Hematopoietic multipotent progenitor cell treated with erythropoietin and hydrocortisone succinate and interleukin-3 and kit ligand, for 6 days (in vitro differentiated cells): Measurements from ENCODE around the gene CERK.
"Not testable (repeated sequence)": the region's sequence is repeated elsewhere in the genome, so short reads cannot be mapped to it uniquely, and the experiment has no call there.

Experiments
- DNase-seq: peaks from one replicate; pipeline ENCODE4 v3.0.0-alpha.2; 2015

The CERK gene

DNA sequence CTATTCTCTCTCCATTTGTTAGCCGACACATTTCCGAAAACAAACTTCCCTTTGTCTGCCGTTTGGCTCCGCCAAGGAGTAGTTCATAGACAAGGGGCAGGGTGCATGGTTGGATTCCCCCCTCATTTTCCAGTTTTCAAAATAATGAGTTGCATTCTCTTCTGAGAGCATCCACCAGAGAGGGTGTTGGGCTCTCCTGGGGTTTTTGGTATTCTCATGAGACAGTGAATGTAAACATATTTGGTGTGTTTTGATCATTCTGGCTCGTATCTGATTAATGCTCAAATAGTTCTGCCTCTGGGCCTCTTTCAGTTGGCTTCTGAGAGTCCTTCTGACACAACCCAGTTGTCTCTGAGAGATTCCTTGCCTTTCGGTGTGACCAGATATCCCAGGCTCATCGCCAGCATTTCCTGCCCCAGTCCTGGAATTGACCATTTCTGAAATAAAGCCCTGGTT lies 96.2 kb downstream of the CERK start:
- DNase-seq: no peak

DNA sequence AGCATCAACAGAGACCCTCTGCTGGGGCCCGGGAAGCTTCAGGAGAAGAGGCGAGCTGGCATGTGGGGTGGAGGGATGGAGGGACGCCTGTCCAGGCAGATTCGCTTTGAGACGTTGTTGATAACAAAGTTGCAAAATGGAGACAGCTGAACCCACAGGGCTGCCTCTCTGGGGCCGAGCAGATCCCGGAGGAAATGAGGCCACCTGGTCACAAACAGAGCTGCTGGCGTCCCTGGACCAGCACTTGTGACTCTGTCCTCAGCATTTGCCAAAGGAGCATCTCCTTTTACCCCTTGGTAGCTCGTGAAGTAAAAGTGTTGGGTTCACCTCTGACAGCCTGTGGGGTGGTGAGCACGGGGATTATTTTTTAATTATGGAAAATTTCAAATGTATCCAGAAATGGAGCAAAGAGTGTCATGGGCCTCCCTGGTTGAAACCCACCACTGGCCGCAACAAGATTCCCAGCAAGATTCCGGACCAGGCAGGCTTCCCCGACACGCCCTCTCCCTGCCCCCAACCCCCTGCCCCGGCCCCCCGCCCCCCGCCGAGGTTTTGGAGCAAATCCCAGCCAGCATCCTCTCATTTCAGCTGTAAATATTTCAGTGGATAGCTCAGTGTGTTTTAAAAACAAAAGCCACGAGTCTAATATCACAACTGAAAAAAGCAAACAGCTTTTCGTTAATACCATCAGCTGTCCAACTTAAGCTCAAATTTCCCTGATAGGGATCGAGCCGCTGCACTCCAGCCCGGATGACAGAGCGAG lies 97.6 kb downstream of the CERK start:
- no peak for DNase-seq

DNA sequence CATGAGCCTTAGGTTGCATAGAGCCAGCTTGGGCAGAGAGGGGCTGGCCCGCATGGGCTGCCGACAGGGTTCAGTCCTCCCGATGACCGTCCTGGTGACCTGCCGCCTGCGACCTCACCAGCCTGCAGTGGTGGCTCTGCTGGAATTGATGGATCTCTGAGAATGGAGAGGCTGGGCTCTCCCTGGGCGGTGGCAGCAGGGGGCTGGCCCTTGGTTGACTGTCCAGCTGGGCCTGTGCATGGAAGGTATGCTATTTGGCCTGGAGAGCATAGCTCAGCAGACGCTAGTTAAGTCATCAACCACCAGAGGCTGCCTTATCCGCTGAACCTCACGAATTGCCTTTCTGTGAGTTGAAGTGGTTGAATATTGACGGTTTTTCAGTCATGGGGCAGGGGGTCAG lies 98.2 kb downstream of the CERK start:
- no peak for DNase-seq

DNA sequence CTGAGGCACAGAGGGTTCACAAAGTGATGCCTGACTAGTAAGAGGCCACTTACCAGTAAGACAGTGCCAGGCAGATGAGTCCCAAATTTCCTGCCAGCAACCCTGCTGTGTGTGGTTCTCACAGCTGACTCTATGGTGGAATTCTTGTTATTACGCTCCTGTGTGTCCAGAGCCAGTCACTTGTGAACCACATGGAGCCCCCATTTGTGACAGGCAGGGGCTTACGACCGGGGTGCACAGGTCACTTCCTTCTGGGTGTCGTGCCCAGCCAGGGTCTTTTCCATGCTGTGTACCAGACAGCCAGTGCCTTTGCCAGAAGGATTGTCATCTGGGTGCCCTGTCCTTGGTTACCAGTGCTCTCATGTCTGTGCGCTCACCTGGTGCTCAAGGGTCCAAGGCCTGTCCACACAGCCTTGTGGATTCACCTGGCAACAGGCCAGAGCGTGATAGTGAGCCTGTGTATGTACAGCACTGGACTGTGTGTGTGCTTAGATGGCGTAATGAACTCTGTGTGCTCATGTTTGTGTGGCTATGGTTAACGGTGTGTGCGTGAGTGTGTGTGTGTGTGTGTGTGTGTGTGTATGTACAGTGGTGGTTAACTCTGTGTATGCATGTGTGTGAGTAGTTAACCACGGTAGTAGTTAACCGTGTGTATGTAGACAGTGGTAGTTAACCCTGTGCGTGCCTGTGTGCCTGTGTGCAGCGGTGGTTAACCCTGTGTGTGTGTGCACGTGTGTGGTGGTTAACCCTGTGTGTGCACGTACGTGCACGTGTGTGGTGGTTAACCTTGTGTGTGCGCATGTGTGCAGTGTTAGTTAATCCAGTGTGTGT lies 99.2 kb downstream of the CERK start:
- DNase-seq: peak; percentile 32

DNA sequence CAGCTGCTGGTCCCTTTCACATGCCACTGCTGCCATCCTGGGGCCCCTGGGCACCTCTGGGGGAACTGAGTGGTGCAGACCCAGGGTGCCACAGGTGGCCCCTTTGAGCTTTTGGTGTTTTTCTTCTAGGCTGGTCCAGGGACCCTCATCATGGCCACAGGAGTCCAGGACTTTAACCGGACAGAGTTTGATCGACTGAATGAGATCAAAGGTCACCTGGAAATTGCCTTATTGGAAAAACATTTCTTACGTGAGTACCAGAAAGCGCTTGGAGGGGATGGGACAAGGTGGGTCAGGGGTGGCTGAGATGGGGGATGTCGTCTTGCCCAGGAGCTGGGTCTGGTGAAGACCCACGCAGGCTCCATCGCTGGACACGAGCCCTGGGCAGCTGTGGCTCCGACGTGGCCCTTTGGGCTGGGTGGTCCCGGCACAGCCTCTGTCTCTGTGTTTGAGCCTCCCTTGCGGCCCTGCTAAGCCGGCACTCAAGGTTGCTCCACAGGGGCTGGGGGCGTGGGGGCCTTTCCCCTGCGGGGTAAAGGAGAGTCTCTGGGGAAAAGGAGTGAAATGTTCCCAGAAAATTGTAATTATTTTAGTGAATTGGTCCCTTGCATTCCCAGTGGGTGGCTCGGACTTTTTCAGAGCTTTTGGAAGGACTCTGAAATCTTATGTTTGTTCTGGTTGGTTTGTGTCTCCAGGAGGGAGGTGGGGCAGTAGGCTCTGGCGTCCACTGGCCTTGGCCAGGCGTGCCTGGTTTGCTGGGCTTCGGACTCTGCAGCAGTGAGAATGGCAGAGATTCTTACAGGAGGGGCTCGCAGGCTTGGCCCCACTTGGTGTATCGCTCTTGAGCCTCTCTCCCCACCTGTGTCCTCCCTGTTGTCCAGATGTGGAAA lies 100.1 kb downstream of the CERK start:
- no peak for DNase-seq

DNA sequence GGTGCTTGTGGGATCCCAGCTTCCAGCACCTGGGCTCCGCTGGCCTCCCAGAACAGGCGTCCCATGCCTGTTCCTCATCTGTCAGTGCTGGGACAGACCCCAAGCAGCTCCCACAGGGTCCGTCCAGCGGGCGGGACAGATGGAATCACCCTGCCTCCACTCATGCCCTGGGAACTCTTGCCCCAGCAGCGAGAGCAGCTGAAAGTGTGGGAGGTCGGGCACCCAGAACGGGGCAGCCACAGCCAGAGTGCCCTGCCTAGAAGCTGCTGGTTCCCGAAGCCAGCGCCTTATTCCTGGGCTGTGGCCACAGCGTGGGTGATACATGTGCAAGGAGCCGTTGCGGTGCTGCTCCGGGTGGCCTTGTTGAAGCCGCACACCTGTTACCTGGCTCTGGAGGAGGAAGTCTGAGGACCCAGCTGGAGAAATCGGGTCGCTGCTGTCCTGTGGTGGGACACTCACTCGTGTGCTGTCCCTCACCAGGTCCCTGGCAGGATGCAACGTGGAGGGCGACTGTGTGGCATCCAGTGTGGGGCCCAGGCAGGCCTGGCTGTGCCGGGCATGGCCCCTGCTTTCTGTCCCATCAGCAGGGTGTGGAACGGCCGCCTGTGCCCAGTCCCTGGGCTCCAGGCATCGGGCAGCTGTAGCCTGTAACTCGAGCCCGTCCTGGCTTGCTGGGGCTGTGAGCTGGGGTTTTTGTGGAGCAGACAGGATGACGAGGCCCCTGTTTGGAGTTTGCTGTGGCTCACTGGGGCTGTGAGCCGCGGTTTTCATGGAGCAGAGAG lies 101.6 kb downstream of the CERK start:
- DNase-seq: no peak

DNA sequence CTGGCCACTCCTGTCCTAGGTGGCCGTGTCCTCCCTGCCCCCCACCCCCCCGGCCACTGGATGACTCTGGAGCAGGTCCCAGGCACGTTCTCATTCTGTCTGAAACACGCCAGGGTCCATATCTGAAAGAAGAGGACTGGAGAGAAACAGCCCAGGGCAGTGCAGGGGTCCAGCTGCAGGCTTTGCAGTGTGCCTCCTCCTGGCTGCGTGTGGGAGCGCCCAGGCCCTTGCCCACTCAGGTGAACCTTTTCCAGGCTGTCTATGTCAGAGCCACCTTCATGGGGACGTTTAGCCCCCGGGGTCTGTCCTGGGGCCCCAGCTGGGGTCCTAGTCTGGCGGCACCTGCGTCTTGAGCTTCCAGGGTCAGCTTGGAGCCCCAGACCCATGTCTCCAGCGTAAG lies 102.3 kb downstream of the CERK start:
- no peak for DNase-seq

DNA sequence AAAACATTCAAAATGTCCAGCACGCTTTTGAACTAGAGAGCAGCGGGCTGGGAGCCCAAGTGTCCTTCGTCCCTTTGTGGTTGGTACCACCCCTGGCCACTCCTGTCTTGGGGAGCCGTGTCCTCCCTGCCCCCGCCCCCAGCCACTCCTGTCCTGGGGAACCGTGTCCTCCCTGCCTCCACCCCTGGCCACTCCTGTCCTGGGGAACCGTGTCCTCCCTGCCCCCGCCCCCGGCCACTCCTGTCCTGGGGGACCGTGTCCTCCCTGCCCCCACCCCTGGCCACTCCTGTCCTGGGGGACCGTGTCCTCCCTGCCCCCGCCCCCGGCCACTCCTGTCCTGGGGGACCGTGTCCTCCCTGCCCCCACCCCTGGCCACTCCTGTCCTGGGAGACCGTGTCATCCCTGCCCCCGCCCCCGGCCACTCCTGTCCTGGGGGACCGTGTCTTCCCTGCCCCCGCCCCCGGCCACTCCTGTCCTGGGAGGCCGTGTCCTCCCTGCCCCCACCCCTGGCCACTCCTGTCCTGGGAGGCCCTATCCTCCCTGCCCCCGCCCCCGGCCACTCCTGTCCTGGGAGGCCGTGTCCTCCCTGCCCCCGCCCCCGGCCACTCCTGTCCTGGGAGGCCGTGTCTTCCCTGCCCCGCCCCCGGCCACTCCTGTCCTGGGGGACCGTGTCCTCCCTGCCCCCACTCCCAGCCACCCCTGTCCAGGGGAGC lies 102.9 kb downstream of the CERK start:
- not testable (repeated sequence) for DNase-seq
